ENCODE measurements around the gene MRFAP1L1.

- TF ChIP-seq ZNF274 (IDR thresholded peaks at IDR 0.05; ENCODE audit: low read length) (no peak), ZNF274 (tag by site-specific recombination; IDR thresholded peaks at IDR 0.05; ENCODE audit: borderline replicate concordance) (no peak), REST (tag by site-specific recombination; IDR thresholded peaks at IDR 0.05) (no peak), ZNF777 (tag by site-specific recombination; IDR thresholded peaks at IDR 0.05; ENCODE audit: borderline replicate concordance) (no peak), CTCF (tag by site-specific recombination; IDR thresholded peaks at IDR 0.05) (no peak), ZNF138 (tag by site-specific recombination; IDR thresholded peaks at IDR 0.05; ENCODE audit: borderline replicate concordance) (no peak)
These were observed 40.9 kb upstream of the MRFAP1L1 start for GRCh38 chr4:6750286-6751221.

All from HEK293 (cell line).